ENCODE data around the gene THAP7.
A peak's percentile ranks its signal among the peaks of the same experiment; 100 is the strongest.

- TF ChIP-seq EZH2 (IDR thresholded peaks at IDR 0.05; ENCODE audit: borderline replicate concordance, low read length), result no peak
- TF ChIP-seq CTCF (conservative IDR thresholded peaks at IDR 0.05 in 1 of 2, IDR thresholded peaks at IDR 0.05 in 1 of 2; ENCODE audit: extremely low read depth in 1 of 2, insufficient read depth in 1 of 2, low read depth in 1 of 2, low read length in 2 of 2), result peak; percentile 53 to 67
Observed at GRCh38 chr22:21020802-21021429, 19.0 kb upstream of the THAP7 start.
